Stomach (tissue), 9 donors: ENCODE data around the gene TSHZ2. TPM values are rescaled to one million over a fixed set of nuclear protein-coding genes. Genes with fewer than 3 reads are reported as not detected.

ENCODE experiments used
- DNase-seq, 2 donors: peaks; one replicate each; pipeline versions ENCODE4 v3.0.0 to v3.0.0-alpha.2; 2013 to 2019
- H3K27ac ChIP-seq, 5 donors: fragments of 200-600 bp in 4 of 5; sonication (generic) in 4 of 5; one replicate each; pipeline ENCODE4 v1.5.1; 2013 to 2019; ENCODE audit warnings: mild to moderate bottlenecking in 1 of 5, moderate library complexity in 1 of 5
- H3K27me3 ChIP-seq, 3 donors: fragments of 200-600 bp; sonication (generic); one replicate each; pipeline ENCODE4 v1.5.1; 2017 to 2019; ENCODE audit warnings: mixed run types in 1 of 3
- H3K36me3 ChIP-seq, 4 donors: fragments of 200-600 bp; sonication (generic); 1 replicate in 3 of 4; 2 replicates in 1 of 4; pipeline ENCODE4 v1.5.1; 2016 to 2019
- H3K4me1 ChIP-seq, 4 donors: fragments of 200-600 bp; sonication (generic); one replicate each; pipeline ENCODE4 v1.5.1; 2016 to 2019
- H3K4me3 ChIP-seq, 4 donors: fragments of 200-600 bp; sonication (generic) in 3 of 4; one replicate each; pipeline ENCODE4 v1.5.1; 2016 to 2019; ENCODE audit warnings: mild to moderate bottlenecking in 1 of 4
- H3K9me3 ChIP-seq, 4 donors: fragments of 200-600 bp; sonication (generic); one replicate each; pipeline ENCODE4 v1.5.1; 2016 to 2019
- EP300 ChIP-seq: sonication (generic); formaldehyde crosslinking; IDR thresholded peaks from one replicate; pipeline ENCODE4 v1.6.1; 2017; ENCODE audit warnings: antibody characterized with exemption
- POLR2A ChIP-seq, 4 donors: fragments of 450-650 bp; IDR thresholded peaks; one replicate each; pipeline ENCODE4 v1.6.1; 2016; ENCODE audit warnings: antibody characterized with exemption in 4 of 4, control low read depth in 2 of 4, mild to moderate bottlenecking in 1 of 4, moderate library complexity in 1 of 4
- POLR2AphosphoS5 ChIP-seq, 3 donors: sonication (generic); formaldehyde crosslinking; IDR thresholded peaks; one replicate each; pipeline ENCODE4 v1.6.1; 2016; ENCODE audit warnings: antibody characterized with exemption in 3 of 3
- WGBS, 5 donors: extraction: QIAGEN DNeasy Blood & Tissue Kit in 3 of 5; methylation state at CpG; one replicate each; pipeline versions ENCODE4 v1.1.5 to v1.1.7; 2013 to 2018; 5-methylcytosine and 5-hydroxymethylcytosine counted together
- intact Hi-C: fragments of 100-400 bp; cut with DNase I; formaldehyde crosslinking; loops from one replicate; pipeline ENCODE4 v1.15.1; 2023; ENCODE audit warnings: low total_unique reads
- polyA plus RNA-seq, 3 donors: library from polyadenylated mRNA; stranded (reverse); fragments of 200-250 nt; gene quantifications; one replicate each; pipeline ENCODE4 v1.2.3, GENCODE V29; 2013
- total RNA-seq, 5 donors: library from RNA; depleted of rRNA; stranded (reverse); fragments of >200 nt; gene quantifications; one replicate each; pipeline versions ENCODE4 v1.1.0 to v1.2.3, GENCODE V29; 2014 to 2016
- TF ChIP-seq, protein P1 (sequence below), 7 experiments: fragments of 450-650 bp in 4 of 7; fragments of 200-600 bp in 3 of 7; sonication (generic) in 3 of 7; IDR thresholded peaks; one replicate each; pipeline ENCODE4 v1.5.1; 2016 to 2019; ENCODE audit warnings: antibody characterized with exemption in 7 of 7, control low read depth in 2 of 7, mild to moderate bottlenecking in 1 of 7
- donor health status: healthy with polysubstance abuse.
- donor health status: Bipolar disorder and iron deficiency.
- donor health status: healthy.

The TSHZ2 gene
- total and polyA plus RNA-seq, 8 donors, result 2.9 to 20.5 (median 5.8) TPM

GRCh38 chr20:53223626-53224172, 251.5 kb downstream of the TSHZ2 start:
- TF ChIP-seq, protein P1, sequence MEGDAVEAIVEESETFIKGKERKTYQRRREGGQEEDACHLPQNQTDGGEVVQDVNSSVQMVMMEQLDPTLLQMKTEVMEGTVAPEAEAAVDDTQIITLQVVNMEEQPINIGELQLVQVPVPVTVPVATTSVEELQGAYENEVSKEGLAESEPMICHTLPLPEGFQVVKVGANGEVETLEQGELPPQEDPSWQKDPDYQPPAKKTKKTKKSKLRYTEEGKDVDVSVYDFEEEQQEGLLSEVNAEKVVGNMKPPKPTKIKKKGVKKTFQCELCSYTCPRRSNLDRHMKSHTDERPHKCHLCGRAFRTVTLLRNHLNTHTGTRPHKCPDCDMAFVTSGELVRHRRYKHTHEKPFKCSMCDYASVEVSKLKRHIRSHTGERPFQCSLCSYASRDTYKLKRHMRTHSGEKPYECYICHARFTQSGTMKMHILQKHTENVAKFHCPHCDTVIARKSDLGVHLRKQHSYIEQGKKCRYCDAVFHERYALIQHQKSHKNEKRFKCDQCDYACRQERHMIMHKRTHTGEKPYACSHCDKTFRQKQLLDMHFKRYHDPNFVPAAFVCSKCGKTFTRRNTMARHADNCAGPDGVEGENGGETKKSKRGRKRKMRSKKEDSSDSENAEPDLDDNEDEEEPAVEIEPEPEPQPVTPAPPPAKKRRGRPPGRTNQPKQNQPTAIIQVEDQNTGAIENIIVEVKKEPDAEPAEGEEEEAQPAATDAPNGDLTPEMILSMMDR (IDR thresholded peaks at IDR 0.05), result no peak
- no peak for TF ChIP-seq POLR2A (IDR thresholded peaks at IDR 0.05)
- TF ChIP-seq POLR2AphosphoS5 (IDR thresholded peaks at IDR 0.05), result no peak
- intact Hi-C loops, result no loop called here
- H3K27ac ChIP-seq, result no peak overlapping the region
- H3K36me3 ChIP-seq, result no peaks in the 10 kb centered on the region
- H3K4me1 ChIP-seq, result no peaks in the 10 kb centered on the region
- no peaks in the 10 kb centered on the region for H3K9me3 ChIP-seq
- no peaks in the 10 kb centered on the region for H3K27me3 ChIP-seq
- H3K4me3 ChIP-seq, result no peak overlapping the region
- DNase-seq, result no peak
- WGBS, 5 donors, result 80 to 98% (median 95%) methylated on average over 5 of the region's 5 CpGs

DNA sequence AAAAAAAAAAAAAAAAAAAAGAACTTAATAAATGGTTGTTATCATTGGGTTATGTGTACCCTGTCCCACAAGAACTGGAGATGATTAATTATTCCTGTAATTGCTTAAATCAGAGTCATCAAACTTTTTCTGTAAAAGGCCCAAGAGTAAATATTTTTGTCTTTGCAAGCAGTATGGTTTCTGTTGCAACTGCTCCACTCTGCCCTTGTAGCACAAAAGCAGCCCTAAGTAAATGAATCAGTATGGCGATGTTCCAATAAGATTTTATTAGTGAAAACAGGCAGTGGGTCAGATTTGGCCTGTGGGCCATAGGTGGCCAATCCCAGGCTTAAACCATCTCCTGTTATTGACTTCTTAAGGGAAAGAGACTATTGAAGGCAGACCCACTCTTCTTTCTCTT, 252.7 kb downstream of the TSHZ2 start:
- Histone ChIP-seq H3K9me3 (no peaks in the 10 kb centered on the region), H3K27ac (no peak overlapping the region), H3K36me3 (no peaks in the 10 kb centered on the region), H3K4me1 (no peaks in the 10 kb centered on the region), H3K4me3 (no peak overlapping the region), H3K27me3 (no peaks in the 10 kb centered on the region)
- TF ChIP-seq, protein P1 (IDR thresholded peaks at IDR 0.05), result no peak
- TF ChIP-seq EP300 (no peak), POLR2AphosphoS5 (IDR thresholded peaks at IDR 0.05) (no peak), POLR2A (IDR thresholded peaks at IDR 0.05) (no peak)
- intact Hi-C loops, result no loop called here
- WGBS, 5 donors, result 46 to 83% (median 63%) methylated on average over 1 of the region's 1 CpG
- no peak for DNase-seq

DNA sequence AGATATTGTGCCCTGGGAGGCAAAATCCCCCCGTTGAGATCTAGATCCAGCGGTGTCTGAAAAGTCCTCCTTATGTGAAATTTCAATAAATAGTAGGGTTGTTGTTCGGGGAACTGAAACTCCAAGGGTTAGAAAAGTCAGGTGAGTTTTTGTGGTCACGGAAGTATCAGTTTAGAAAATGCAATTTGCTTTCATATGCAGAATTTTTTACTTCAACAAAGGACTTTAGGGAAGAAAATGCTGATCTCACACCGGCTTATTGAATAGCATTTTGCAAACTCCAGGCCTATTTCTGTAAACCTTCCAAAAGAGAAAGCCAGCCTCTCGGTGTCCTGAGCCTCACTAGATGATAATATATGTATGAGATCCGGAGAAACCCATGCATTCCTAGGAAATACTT, 254.7 kb downstream of the TSHZ2 start:
- Histone ChIP-seq H3K36me3 (no peaks in the 10 kb centered on the region), H3K9me3 (no peaks in the 10 kb centered on the region), H3K27ac (no peak overlapping the region), H3K4me1 (no peaks in the 10 kb centered on the region), H3K4me3 (no peak overlapping the region), H3K27me3 (no peaks in the 10 kb centered on the region)
- intact Hi-C loops, result no loop called here
- 75 to 80% (median 76%) methylated on average over 7 of the region's 7 CpGs for WGBS, 5 donors
- TF ChIP-seq EP300, result no peak
- TF ChIP-seq POLR2A (IDR thresholded peaks at IDR 0.05), result no peak
- no peak for TF ChIP-seq POLR2AphosphoS5 (IDR thresholded peaks at IDR 0.05)
- TF ChIP-seq, protein P1 (IDR thresholded peaks at IDR 0.05), result no peak
- no peak for DNase-seq

- TF ChIP-seq POLR2AphosphoS5 (IDR thresholded peaks at IDR 0.05) (no peak), EP300 (no peak), POLR2A (IDR thresholded peaks at IDR 0.05) (no peak)
- TF ChIP-seq, protein P1 (IDR thresholded peaks at IDR 0.05), result no peak
- 65 to 83% (median 72%) methylated on average over 3 of the region's 3 CpGs for WGBS, 5 donors
- H3K36me3 ChIP-seq, result no peaks in the 10 kb centered on the region
- H3K9me3 ChIP-seq, result no peaks in the 10 kb centered on the region
- DNase-seq, result no peak
- no peaks in the 10 kb centered on the region for H3K27me3 ChIP-seq
- no peaks in the 10 kb centered on the region for H3K4me1 ChIP-seq
- intact Hi-C loops, result no loop called here
- H3K27ac ChIP-seq, result no peak overlapping the region
- no peak overlapping the region for H3K4me3 ChIP-seq
Measured at GRCh38 chr20:53227523-53227922, 255.4 kb downstream of the TSHZ2 start.
